Fibroblast of pulmonary artery (primary cell): ENCODE results near the gene HMG20A.

Experiments
- DNase-seq: peaks from one replicate; pipeline ENCODE4 v3.0.0-alpha.2; 2010; ENCODE audit warnings: low read depth
- H3K4me3 ChIP-seq: replicated peaks from 2 replicates; pipeline ENCODE4 v1.5.1; 2011; ENCODE audit warnings: low read depth, mild to moderate bottlenecking, control low read depth, low read length, moderate library complexity
- CTCF ChIP-seq: IDR thresholded peaks from 2 replicates; pipeline ENCODE4 v1.5.1; 2011; ENCODE audit warnings: mild to moderate bottlenecking, control low read depth, low read length, inconsistent platforms; ENCODE audit errors: missing control alignments

Gene HMG20A

GRCh38 chr15:77430213-77430612 lies 9.5 kb downstream of the HMG20A start:
- DNase-seq = no peak
- TF ChIP-seq CTCF = no peak

GRCh38 chr15:77430652-77431051 lies 10.0 kb downstream of the HMG20A start:
- no peak for TF ChIP-seq CTCF
- DNase-seq = no peak
- H3K4me3 ChIP-seq = no peak overlapping the region

More at GRCh38 chr15:77430213-77430612, 9.5 kb downstream of the HMG20A start:
- H3K4me3 ChIP-seq = no peak overlapping the region

GRCh38 chr15:77436822-77437221 lies 16.1 kb downstream of the HMG20A start:
- no peak for DNase-seq
- TF ChIP-seq CTCF = no peak
- H3K4me3 ChIP-seq = no peak overlapping the region

- TF ChIP-seq CTCF = no peak
- no peak for DNase-seq
- H3K4me3 ChIP-seq = no peak overlapping the region
These were observed 16.6 kb downstream of the HMG20A start for GRCh38 chr15:77437264-77437663.

GRCh38 chr15:77440378-77440999 lies 19.8 kb downstream of the HMG20A start:
- no peak overlapping the region for H3K4me3 ChIP-seq
- TF ChIP-seq CTCF = no peak
- DNase-seq = peak; percentile 68

GRCh38 chr15:77446840-77447390 lies 26.2 kb downstream of the HMG20A start:
- H3K4me3 ChIP-seq = no peak overlapping the region
- no peak for TF ChIP-seq CTCF
- no peak for DNase-seq

GRCh38 chr15:77454265-77454664 lies 33.6 kb downstream of the HMG20A start:
- DNase-seq = peak; percentile 74
- H3K4me3 ChIP-seq = no peak overlapping the region
- TF ChIP-seq CTCF = no peak
